HCT116 (cell line): ENCODE measurements around the gene TBX5. TPM values are rescaled to one million over a fixed set of nuclear protein-coding genes. Genes with fewer than 3 reads are reported as not detected.

ENCODE experiments used
- ATAC-seq: fragments of 200-7000 bp; cut with Tn5 transposase; 2 replicates; pipeline ENCODE4 v1.9.1; 2020; ENCODE audit warnings: mild to moderate bottlenecking, moderate library complexity
- BruUV-seq: library from RNA; stranded (reverse); fragments of 400-500 nt; replicated peaks from 2 replicates; lab custom pipeline; 2021; lab: Mats Ljungman, UMichigan
- CTCF ChIA-PET: fragments of 300-600 bp; sonication (Branson Sonifier 250); formaldehyde crosslinking; loops from one replicate; lab custom pipeline; 2021; ENCODE audit warnings: antibody characterized with exemption; lab: Charles Lee
- POLR2A ChIA-PET: fragments of 300-600, 350-600 bp; sonication (Branson Sonifier 250); formaldehyde crosslinking; loops from one replicate; lab custom pipeline; 2021; ENCODE audit warnings: antibody characterized with exemption; lab: Charles Lee
- RAD21 ChIA-PET, 2 experiments: fragments of 300-600 bp; sonication (Branson Sonifier 250); formaldehyde crosslinking; loops; one replicate each; lab custom pipeline; 2023; ENCODE audit warnings: low total read pairs in 2 of 2; ENCODE audit not compliant: uncharacterized antibody in 2 of 2, unreplicated experiment in 2 of 2, low non-redundant PET in 1 of 2; lab: Charles Lee
- DNase-seq: peaks from one replicate; pipeline ENCODE4 v3.0.0-alpha.2; 2010; ENCODE audit warnings: low read depth, low spot score
- H2AFZ ChIP-seq: fragments of 200-600 bp; shearing (Covaris generic), sonication (generic); 2 replicates; pipeline ENCODE4 v1.6.1; 2017; ENCODE audit warnings: low read depth, mixed run types, mixed read lengths, antibody characterized with exemption, low read length; ENCODE audit not compliant: poor library complexity, severe bottlenecking
- H3K27ac ChIP-seq: 2 replicates; pipeline ENCODE4 v1.5.1; 2012; ENCODE audit warnings: low read depth, low read length
- H3K27me3 ChIP-seq: fragments of 200-600 bp; sonication (generic); 2 replicates; pipeline ENCODE4 v1.6.1; 2016; ENCODE audit warnings: mixed run types, low read length, mixed read lengths; ENCODE audit not compliant: insufficient read depth
- H3K36me3 ChIP-seq, 2 experiments: fragments of 200-500 bp in 1 of 2; fragments of 200-600 bp in 1 of 2; sonication (Bioruptor generic) in 1 of 2; sonication (generic) in 1 of 2; 2 replicates each; pipeline versions ENCODE4 v1.5.1 to v1.6.1; 2014 to 2016; ENCODE audit warnings: low read length in 2 of 2, inconsistent platforms in 1 of 2, mixed read lengths in 1 of 2, mixed run types in 1 of 2; ENCODE audit not compliant: insufficient read depth in 2 of 2, control insufficient read depth in 1 of 2
- H3K4me1 ChIP-seq, 2 experiments: fragments of 200-600 bp in 1 of 2; sonication (generic) in 1 of 2; 2 replicates each; pipeline versions ENCODE4 v1.5.1 to v1.6.1; 2012 to 2017; ENCODE audit warnings: low read length in 2 of 2, inconsistent platforms in 1 of 2, mild to moderate bottlenecking in 1 of 2, mixed read lengths in 1 of 2, mixed run types in 1 of 2, moderate library complexity in 1 of 2; ENCODE audit not compliant: insufficient read depth in 2 of 2, control insufficient read depth in 1 of 2
- H3K4me2 ChIP-seq: fragments of 200-600 bp; sonication (generic); 2 replicates; pipeline ENCODE4 v1.6.1; 2017; ENCODE audit warnings: mixed run types, low read length, mixed read lengths
- H3K4me3 ChIP-seq, 2 experiments: fragments of 200-600 bp in 1 of 2; sonication (generic) in 1 of 2; replicated peaks in 1 of 2; 2 replicates each; pipeline ENCODE4 v1.5.1; 2011 to 2016; ENCODE audit warnings: low read length in 2 of 2, control low read depth in 1 of 2, low read depth in 1 of 2, mild to moderate bottlenecking in 1 of 2, mixed read lengths in 1 of 2, mixed run types in 1 of 2
- H3K79me2 ChIP-seq: fragments of 200-600 bp; sonication (generic); 2 replicates; pipeline ENCODE4 v1.6.1; 2017; ENCODE audit warnings: mild to moderate bottlenecking, mixed run types, low read length, moderate library complexity, mixed read lengths; ENCODE audit not compliant: insufficient read depth
- H3K9ac ChIP-seq: fragments of 200-600 bp; sonication (generic); 2 replicates; pipeline ENCODE4 v1.6.1; 2016; ENCODE audit warnings: low read length, mixed read lengths
- H3K9me2 ChIP-seq: fragments of 200-600 bp; sonication (generic), shearing (Covaris generic); 2 replicates; pipeline ENCODE4 v1.6.1; 2017; ENCODE audit warnings: mixed run types, mild to moderate bottlenecking, moderate library complexity; ENCODE audit not compliant: insufficient read depth
- H3K9me3 ChIP-seq, 2 experiments: fragments of 200-500 bp in 1 of 2; fragments of 200-600 bp in 1 of 2; sonication (Bioruptor generic) in 1 of 2; sonication (generic) in 1 of 2; 2 replicates each; pipeline ENCODE4 v1.6.1; 2014 to 2017; ENCODE audit warnings: low read length in 2 of 2, mixed read lengths in 2 of 2, inconsistent platforms in 1 of 2, low read depth in 1 of 2, mild to moderate bottlenecking in 1 of 2, mixed run types in 1 of 2, moderate library complexity in 1 of 2; ENCODE audit not compliant: control insufficient read depth in 1 of 2, insufficient read depth in 1 of 2
- H4K20me1 ChIP-seq: fragments of 200-600 bp; sonication (generic), shearing (Covaris generic); 2 replicates; pipeline ENCODE4 v1.6.1; 2017; ENCODE audit warnings: mixed run types, mild to moderate bottlenecking, moderate library complexity; ENCODE audit not compliant: insufficient read depth
- CBX3 ChIP-seq: IDR thresholded peaks from 2 replicates; pipeline ENCODE4 v1.6.1; 2012; ENCODE audit warnings: low read depth
- CEBPB ChIP-seq: IDR thresholded peaks from 2 replicates; pipeline ENCODE4 v1.6.1; 2012; ENCODE audit warnings: low read depth
- CTCF ChIP-seq, 3 experiments: fragments of 200-600 bp in 1 of 3; sonication (generic) in 1 of 3; IDR thresholded peaks in 2 of 3; conservative IDR thresholded peaks in 1 of 3; 2 replicates each; pipeline ENCODE4 v1.5.1; 2012 to 2017; ENCODE audit warnings: low read depth in 2 of 3, low read length in 2 of 3, antibody characterized with exemption in 1 of 3, borderline replicate concordance in 1 of 3, control low read depth in 1 of 3, mild to moderate bottlenecking in 1 of 3, mixed read lengths in 1 of 3, mixed run types in 1 of 3, moderate library complexity in 1 of 3; ENCODE audit not compliant: insufficient read depth in 1 of 3
- ELF1 ChIP-seq: IDR thresholded peaks from 2 replicates; pipeline ENCODE4 v1.6.1; 2012; ENCODE audit warnings: low read depth, borderline replicate concordance
- EZH2 ChIP-seq: fragments of 200-600 bp; sonication (generic); IDR thresholded peaks from 2 replicates; pipeline ENCODE4 v1.6.1; 2017; ENCODE audit warnings: antibody characterized with exemption, mixed run types
- FOSL1 ChIP-seq: IDR thresholded peaks from 2 replicates; pipeline ENCODE4 v1.6.1; 2012; ENCODE audit warnings: low read depth
- JUND ChIP-seq: IDR thresholded peaks from 2 replicates; pipeline ENCODE4 v1.6.1; 2012
- MAX ChIP-seq: IDR thresholded peaks from 2 replicates; pipeline ENCODE4 v1.6.1; 2012
- POLR2AphosphoS5 ChIP-seq: IDR thresholded peaks from 2 replicates; pipeline ENCODE4 v1.6.1; 2011; ENCODE audit warnings: mild to moderate bottlenecking, low read depth, low read length, moderate library complexity
- RAD21 ChIP-seq: IDR thresholded peaks from 2 replicates; pipeline ENCODE4 v1.6.1; 2012; ENCODE audit warnings: low read depth, mild to moderate bottlenecking
- SIN3A ChIP-seq: IDR thresholded peaks from 2 replicates; pipeline ENCODE4 v1.6.1; 2012; ENCODE audit warnings: low read depth
- SP1 ChIP-seq: IDR thresholded peaks from 2 replicates; pipeline ENCODE4 v1.6.1; 2012; ENCODE audit warnings: low read depth
- SRF ChIP-seq: IDR thresholded peaks from 2 replicates; pipeline ENCODE4 v1.6.1; 2012; ENCODE audit warnings: low read depth
- TCF7L2 ChIP-seq: IDR thresholded peaks from 2 replicates; pipeline ENCODE4 v1.7.0; 2011; ENCODE audit warnings: borderline replicate concordance, inconsistent platforms; ENCODE audit not compliant: insufficient read depth, insufficient read length; ENCODE audit errors: extremely low read depth
- YY1 ChIP-seq: IDR thresholded peaks from 2 replicates; pipeline ENCODE4 v1.6.1; 2011; ENCODE audit warnings: low read length, low read depth, moderate library complexity, mild to moderate bottlenecking; ENCODE audit not compliant: insufficient replicate concordance; ENCODE audit errors: extremely low read depth
- ZFX ChIP-seq: fragments of 450-650 bp; IDR thresholded peaks from 2 replicates; pipeline ENCODE4 v1.6.1; 2017
- ZNF274 ChIP-seq: fragments of 200-500 bp; sonication (Bioruptor generic); IDR thresholded peaks from 2 replicates; pipeline ENCODE4 v1.6.1; 2014; ENCODE audit warnings: mild to moderate bottlenecking, low read depth, low read length, inconsistent platforms
- intact Hi-C: fragments of 100-400 bp; cut with micrococcal nuclease; formaldehyde crosslinking; loops from 2 replicates; pipeline ENCODE4 v1.10.0; 2022
- total RNA-seq: library from RNA; stranded (reverse); gene quantifications from one replicate; pipeline ENCODE4 v1.2.1, GENCODE V29; 2021; ENCODE audit not compliant: unreplicated experiment
- TF ChIP-seq, protein P1 (sequence below): IDR thresholded peaks from 2 replicates; pipeline ENCODE4 v1.6.1; 2012; ENCODE audit warnings: low read depth
- TF ChIP-seq, protein P2 (sequence below): IDR thresholded peaks from 2 replicates; pipeline ENCODE4 v1.6.1; 2011; ENCODE audit warnings: mild to moderate bottlenecking, low read length, moderate library complexity; ENCODE audit not compliant: insufficient replicate concordance; ENCODE audit errors: extremely low read depth

Gene TBX5
- total RNA-seq, 1 experiment from 2014 or later = 0.10 TPM

GRCh38 chr12:114438635-114439256, 32.8 kb upstream of the TBX5 start:
- POLR2A ChIA-PET = no interaction called here
- no peaks in the 10 kb centered on the region for H4K20me1 ChIP-seq
- no peak overlapping the region for H3K9ac ChIP-seq
- RAD21 ChIA-PET = no interaction called here
- CTCF ChIA-PET = no interaction called here
- H3K9me3 ChIP-seq = no peaks in the 10 kb centered on the region
- TF ChIP-seq FOSL1 = no peak
- no peak for TF ChIP-seq POLR2AphosphoS5
- no peak for TF ChIP-seq EZH2
- no peak for TF ChIP-seq SIN3A
- TF ChIP-seq JUND = no peak
- no peak for TF ChIP-seq MAX
- TF ChIP-seq, protein P1, sequence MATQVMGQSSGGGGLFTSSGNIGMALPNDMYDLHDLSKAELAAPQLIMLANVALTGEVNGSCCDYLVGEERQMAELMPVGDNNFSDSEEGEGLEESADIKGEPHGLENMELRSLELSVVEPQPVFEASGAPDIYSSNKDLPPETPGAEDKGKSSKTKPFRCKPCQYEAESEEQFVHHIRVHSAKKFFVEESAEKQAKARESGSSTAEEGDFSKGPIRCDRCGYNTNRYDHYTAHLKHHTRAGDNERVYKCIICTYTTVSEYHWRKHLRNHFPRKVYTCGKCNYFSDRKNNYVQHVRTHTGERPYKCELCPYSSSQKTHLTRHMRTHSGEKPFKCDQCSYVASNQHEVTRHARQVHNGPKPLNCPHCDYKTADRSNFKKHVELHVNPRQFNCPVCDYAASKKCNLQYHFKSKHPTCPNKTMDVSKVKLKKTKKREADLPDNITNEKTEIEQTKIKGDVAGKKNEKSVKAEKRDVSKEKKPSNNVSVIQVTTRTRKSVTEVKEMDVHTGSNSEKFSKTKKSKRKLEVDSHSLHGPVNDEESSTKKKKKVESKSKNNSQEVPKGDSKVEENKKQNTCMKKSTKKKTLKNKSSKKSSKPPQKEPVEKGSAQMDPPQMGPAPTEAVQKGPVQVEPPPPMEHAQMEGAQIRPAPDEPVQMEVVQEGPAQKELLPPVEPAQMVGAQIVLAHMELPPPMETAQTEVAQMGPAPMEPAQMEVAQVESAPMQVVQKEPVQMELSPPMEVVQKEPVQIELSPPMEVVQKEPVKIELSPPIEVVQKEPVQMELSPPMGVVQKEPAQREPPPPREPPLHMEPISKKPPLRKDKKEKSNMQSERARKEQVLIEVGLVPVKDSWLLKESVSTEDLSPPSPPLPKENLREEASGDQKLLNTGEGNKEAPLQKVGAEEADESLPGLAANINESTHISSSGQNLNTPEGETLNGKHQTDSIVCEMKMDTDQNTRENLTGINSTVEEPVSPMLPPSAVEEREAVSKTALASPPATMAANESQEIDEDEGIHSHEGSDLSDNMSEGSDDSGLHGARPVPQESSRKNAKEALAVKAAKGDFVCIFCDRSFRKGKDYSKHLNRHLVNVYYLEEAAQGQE = no peak
- TF ChIP-seq ZNF274 = no peak
- no peak for TF ChIP-seq CTCF (IDR thresholded peaks at IDR 0.05 in 2 of 3, conservative IDR thresholded peaks at IDR 0.05 in 1 of 3; ENCODE audit: borderline replicate concordance in 1 of 3, insufficient read depth in 1 of 3, low read depth in 2 of 3, low read length in 2 of 3)
- TF ChIP-seq ZFX = no peak
- TF ChIP-seq CBX3 = no peak
- TF ChIP-seq ELF1 = no peak
- TF ChIP-seq CEBPB = no peak
- TF ChIP-seq, protein P2, sequence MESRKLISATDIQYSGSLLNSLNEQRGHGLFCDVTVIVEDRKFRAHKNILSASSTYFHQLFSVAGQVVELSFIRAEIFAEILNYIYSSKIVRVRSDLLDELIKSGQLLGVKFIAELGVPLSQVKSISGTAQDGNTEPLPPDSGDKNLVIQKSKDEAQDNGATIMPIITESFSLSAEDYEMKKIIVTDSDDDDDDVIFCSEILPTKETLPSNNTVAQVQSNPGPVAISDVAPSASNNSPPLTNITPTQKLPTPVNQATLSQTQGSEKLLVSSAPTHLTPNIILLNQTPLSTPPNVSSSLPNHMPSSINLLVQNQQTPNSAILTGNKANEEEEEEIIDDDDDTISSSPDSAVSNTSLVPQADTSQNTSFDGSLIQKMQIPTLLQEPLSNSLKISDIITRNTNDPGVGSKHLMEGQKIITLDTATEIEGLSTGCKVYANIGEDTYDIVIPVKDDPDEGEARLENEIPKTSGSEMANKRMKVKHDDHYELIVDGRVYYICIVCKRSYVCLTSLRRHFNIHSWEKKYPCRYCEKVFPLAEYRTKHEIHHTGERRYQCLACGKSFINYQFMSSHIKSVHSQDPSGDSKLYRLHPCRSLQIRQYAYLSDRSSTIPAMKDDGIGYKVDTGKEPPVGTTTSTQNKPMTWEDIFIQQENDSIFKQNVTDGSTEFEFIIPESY = no peak
- TF ChIP-seq SP1 = no peak
- no peak for TF ChIP-seq TCF7L2
- TF ChIP-seq YY1 = no peak
- no peak for TF ChIP-seq RAD21
- no peak for TF ChIP-seq SRF
- TF ChIP-seq, all 23 proteins: peak for 0
- intact Hi-C loops = no loop called here
- Histone ChIP-seq H3K27ac (no peak overlapping the region), H2AFZ (no peak overlapping the region), H3K79me2 (no peaks in the 10 kb centered on the region), H3K4me2 (no peak overlapping the region), H3K4me1 (no peaks in the 10 kb centered on the region), H3K27me3 (peaks cover 30% of the 10 kb centered on the region), H3K4me3 (no peak overlapping the region), H3K36me3 (no peaks in the 10 kb centered on the region), H3K9me2 (no peaks in the 10 kb centered on the region)
- no TSS peak for BruUV-seq
- ATAC-seq = no peak
- DNase-seq = no peak
